SK-N-SH treated with all-trans-retinoic acid at 6 μM for 48 hours (cell line): ENCODE data around the gene NFS1.
A peak's percentile ranks its signal among the peaks of the same experiment; 100 is the strongest.

ENCODE experiments used
- ATAC-seq: fragments of 200-7000 bp; cut with Tn5 transposase; 3 replicates; pipeline ENCODE4 v1.9.1; 2020; ENCODE audit warnings: mild to moderate bottlenecking, moderate library complexity
- ISL1 ChIP-seq: fragments of 250-450 bp; sonication (Bioruptor Pico); IDR thresholded peaks from 2 replicates; pipeline ENCODE4 v2.1.2; 2022; ENCODE audit warnings: mild to moderate bottlenecking, moderate library complexity
- RARB ChIP-seq: fragments of 250-450 bp; sonication (Bioruptor Pico); IDR thresholded peaks from 2 replicates; pipeline ENCODE4 v1.8.0; 2021; ENCODE audit warnings: mild to moderate bottlenecking, moderate library complexity
- SNAI2 ChIP-seq: fragments of 250-450 bp; sonication (Bioruptor Pico); IDR thresholded peaks from 2 replicates; pipeline ENCODE4 v1.5.0; 2020; ENCODE audit warnings: mild to moderate bottlenecking, moderate library complexity
- TCF4 ChIP-seq: fragments of 250-450 bp; sonication (Bioruptor Pico); IDR thresholded peaks from 2 replicates; pipeline ENCODE4 v1.8.0; 2021; ENCODE audit warnings: mild to moderate bottlenecking, moderate library complexity, borderline replicate concordance
- ZC3H10 ChIP-seq: fragments of 250-450 bp; sonication (Bioruptor Pico); IDR thresholded peaks from 2 replicates; pipeline ENCODE4 v1.5.1; 2021; ENCODE audit warnings: mild to moderate bottlenecking, moderate library complexity
- ZFP3 ChIP-seq: fragments of 250-450 bp; sonication (Bioruptor Pico); IDR thresholded peaks from 2 replicates; pipeline ENCODE4 v1.5.0; 2020; ENCODE audit warnings: mild to moderate bottlenecking, moderate library complexity
- ZFP30 ChIP-seq: fragments of 450-650 bp; formaldehyde crosslinking; IDR thresholded peaks from 2 replicates; pipeline ENCODE4 v1.5.0; 2022; ENCODE audit warnings: mild to moderate bottlenecking, moderate library complexity
- ZNF565 ChIP-seq: fragments of 450-650 bp; formaldehyde crosslinking; conservative IDR thresholded peaks from 2 replicates; pipeline ENCODE4 v1.5.0; 2020; ENCODE audit warnings: low read depth, mild to moderate bottlenecking, moderate library complexity
- TF ChIP-seq, protein P1 (sequence below): fragments of 250-450 bp; sonication (Bioruptor Pico); IDR thresholded peaks from 2 replicates; pipeline ENCODE4 v1.5.1; 2020; ENCODE audit warnings: low read depth, mild to moderate bottlenecking, moderate library complexity
- TF ChIP-seq, protein P2 (sequence below): fragments of 250-450 bp; sonication (Bioruptor Pico); IDR thresholded peaks from 2 replicates; pipeline ENCODE4 v1.5.0; 2020; ENCODE audit warnings: mild to moderate bottlenecking, moderate library complexity
- TF ChIP-seq, protein P3 (sequence below): fragments of 250-450 bp; sonication (Bioruptor Pico); IDR thresholded peaks from 2 replicates; pipeline ENCODE4 v1.8.0; 2020; ENCODE audit warnings: mild to moderate bottlenecking, moderate library complexity, borderline replicate concordance
- TF ChIP-seq, protein P4 (sequence below): fragments of 250-450 bp; sonication (Bioruptor Pico); IDR thresholded peaks from 2 replicates; pipeline ENCODE4 v1.5.1; 2021; ENCODE audit warnings: mild to moderate bottlenecking, moderate library complexity

Gene NFS1

DNA sequence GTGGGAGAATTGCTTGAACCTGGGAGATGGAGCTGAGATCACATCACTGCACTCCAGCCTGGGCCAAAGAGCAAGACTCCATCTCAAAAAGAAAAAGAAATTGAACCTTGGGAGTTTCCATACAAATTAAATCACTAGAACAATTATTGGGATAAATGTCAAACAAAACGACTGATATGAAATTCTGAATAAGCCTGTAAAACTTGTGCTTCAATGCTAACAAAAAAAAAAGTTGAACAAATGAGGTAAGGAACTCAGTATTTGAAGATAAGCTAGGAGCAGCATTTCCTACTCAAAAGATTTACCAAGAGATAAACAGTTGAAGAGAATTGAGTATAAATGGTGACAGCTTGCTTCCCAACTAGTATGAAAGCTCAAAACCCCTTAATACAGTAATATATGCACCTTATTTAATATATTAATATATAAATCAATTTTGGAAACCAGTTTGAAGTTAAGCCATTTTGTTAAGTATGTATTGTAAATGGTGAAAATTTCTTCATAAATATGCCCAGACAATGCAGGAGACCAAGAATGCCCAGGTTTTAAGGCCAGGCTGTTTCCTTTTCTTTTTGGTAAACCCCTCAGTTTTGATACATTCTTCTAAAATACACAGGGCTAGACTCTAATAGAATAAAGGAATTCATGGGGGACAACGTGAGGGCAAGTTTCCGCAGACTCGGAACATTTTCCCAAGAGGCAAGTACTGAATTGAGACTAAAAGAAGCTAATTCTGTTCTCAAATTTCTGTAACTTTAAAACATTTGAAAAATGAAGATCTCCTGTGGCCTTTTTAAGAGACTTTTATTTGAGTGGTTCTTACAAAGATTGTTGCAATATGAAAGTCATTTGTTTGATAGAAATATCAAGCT lies 3.9 kb upstream of the NFS1 start:
- TF ChIP-seq ZFP3 (CRISPR knock-in tag), result no peak
- peak; percentile 32; the same call in 1 of the 2 replicates for TF ChIP-seq ZC3H10 (CRISPR knock-in tag)

DNA sequence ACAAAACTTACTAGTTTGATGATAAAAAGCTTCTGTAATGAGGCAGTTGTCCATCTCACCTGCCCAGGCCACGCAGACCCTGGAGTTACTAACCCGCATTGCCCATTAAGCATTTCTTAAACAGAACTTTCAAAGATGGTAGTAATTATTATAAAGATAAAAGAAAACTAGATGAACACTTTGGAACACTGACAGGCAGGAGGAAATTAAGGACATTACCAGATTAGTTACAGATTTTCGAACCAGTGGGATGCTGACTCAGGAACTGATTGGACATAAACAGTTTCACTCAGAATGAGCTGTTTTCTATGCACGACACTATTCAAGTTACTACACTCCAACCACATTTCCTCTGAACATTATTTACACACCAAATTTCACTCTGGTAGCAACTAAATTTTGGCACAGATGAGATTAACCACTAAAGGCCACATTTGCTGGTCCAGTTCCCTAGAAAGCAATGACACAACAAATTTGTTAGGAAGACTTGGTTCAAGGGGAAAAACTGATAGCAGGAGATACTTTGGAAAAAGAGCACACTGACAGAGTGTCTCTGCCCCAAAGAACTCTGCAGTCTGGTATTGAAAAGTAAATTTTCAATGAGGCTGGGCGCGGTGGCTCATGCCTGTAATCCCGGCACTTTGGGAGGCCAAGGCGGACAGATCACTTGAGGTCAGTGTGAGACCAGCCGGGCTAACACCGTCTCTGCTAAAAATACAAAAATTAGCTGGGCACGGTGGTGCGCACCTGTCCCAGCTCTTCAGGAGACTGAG lies 3.1 kb upstream of the NFS1 start:
- TF ChIP-seq, protein P1, sequence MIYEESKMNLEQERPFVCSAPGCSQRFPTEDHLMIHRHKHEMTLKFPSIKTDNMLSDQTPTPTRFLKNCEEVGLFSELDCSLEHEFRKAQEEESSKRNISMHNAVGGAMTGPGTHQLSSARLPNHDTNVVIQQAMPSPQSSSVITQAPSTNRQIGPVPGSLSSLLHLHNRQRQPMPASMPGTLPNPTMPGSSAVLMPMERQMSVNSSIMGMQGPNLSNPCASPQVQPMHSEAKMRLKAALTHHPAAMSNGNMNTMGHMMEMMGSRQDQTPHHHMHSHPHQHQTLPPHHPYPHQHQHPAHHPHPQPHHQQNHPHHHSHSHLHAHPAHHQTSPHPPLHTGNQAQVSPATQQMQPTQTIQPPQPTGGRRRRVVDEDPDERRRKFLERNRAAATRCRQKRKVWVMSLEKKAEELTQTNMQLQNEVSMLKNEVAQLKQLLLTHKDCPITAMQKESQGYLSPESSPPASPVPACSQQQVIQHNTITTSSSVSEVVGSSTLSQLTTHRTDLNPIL (CRISPR knock-in tag), result no peak
- TF ChIP-seq, protein P2, sequence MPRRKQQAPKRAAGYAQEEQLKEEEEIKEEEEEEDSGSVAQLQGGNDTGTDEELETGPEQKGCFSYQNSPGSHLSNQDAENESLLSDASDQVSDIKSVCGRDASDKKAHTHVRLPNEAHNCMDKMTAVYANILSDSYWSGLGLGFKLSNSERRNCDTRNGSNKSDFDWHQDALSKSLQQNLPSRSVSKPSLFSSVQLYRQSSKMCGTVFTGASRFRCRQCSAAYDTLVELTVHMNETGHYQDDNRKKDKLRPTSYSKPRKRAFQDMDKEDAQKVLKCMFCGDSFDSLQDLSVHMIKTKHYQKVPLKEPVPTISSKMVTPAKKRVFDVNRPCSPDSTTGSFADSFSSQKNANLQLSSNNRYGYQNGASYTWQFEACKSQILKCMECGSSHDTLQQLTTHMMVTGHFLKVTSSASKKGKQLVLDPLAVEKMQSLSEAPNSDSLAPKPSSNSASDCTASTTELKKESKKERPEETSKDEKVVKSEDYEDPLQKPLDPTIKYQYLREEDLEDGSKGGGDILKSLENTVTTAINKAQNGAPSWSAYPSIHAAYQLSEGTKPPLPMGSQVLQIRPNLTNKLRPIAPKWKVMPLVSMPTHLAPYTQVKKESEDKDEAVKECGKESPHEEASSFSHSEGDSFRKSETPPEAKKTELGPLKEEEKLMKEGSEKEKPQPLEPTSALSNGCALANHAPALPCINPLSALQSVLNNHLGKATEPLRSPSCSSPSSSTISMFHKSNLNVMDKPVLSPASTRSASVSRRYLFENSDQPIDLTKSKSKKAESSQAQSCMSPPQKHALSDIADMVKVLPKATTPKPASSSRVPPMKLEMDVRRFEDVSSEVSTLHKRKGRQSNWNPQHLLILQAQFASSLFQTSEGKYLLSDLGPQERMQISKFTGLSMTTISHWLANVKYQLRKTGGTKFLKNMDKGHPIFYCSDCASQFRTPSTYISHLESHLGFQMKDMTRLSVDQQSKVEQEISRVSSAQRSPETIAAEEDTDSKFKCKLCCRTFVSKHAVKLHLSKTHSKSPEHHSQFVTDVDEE (CRISPR knock-in tag), result no peak
- 0 out of 2 replicates have a peak, but pooled peaks have one; percentile 7 for TF ChIP-seq ZC3H10 (CRISPR knock-in tag)
- TF ChIP-seq SNAI2 (CRISPR knock-in tag), result no peak
- TF ChIP-seq, protein P3, sequence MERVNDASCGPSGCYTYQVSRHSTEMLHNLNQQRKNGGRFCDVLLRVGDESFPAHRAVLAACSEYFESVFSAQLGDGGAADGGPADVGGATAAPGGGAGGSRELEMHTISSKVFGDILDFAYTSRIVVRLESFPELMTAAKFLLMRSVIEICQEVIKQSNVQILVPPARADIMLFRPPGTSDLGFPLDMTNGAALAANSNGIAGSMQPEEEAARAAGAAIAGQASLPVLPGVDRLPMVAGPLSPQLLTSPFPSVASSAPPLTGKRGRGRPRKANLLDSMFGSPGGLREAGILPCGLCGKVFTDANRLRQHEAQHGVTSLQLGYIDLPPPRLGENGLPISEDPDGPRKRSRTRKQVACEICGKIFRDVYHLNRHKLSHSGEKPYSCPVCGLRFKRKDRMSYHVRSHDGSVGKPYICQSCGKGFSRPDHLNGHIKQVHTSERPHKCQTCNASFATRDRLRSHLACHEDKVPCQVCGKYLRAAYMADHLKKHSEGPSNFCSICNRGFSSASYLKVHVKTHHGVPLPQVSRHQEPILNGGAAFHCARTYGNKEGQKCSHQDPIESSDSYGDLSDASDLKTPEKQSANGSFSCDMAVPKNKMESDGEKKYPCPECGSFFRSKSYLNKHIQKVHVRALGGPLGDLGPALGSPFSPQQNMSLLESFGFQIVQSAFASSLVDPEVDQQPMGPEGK (CRISPR knock-in tag), result peak; percentile 16; the same call in 1 of the 2 replicates
- TF ChIP-seq RARB, result peak; percentile 24; the same call in 1 of the 2 replicates
- TF ChIP-seq, protein P4, sequence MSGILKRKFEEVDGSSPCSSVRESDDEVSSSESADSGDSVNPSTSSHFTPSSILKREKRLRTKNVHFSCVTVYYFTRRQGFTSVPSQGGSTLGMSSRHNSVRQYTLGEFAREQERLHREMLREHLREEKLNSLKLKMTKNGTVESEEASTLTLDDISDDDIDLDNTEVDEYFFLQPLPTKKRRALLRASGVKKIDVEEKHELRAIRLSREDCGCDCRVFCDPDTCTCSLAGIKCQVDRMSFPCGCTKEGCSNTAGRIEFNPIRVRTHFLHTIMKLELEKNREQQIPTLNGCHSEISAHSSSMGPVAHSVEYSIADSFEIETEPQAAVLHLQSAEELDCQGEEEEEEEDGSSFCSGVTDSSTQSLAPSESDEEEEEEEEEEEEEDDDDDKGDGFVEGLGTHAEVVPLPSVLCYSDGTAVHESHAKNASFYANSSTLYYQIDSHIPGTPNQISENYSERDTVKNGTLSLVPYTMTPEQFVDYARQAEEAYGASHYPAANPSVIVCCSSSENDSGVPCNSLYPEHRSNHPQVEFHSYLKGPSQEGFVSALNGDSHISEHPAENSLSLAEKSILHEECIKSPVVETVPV (CRISPR knock-in tag), result peak; percentile 15; the same call in 1 of the 2 replicates

More for the DNA sequence above, 3.9 kb upstream of the NFS1 start:
- no peak for ATAC-seq

DNA sequence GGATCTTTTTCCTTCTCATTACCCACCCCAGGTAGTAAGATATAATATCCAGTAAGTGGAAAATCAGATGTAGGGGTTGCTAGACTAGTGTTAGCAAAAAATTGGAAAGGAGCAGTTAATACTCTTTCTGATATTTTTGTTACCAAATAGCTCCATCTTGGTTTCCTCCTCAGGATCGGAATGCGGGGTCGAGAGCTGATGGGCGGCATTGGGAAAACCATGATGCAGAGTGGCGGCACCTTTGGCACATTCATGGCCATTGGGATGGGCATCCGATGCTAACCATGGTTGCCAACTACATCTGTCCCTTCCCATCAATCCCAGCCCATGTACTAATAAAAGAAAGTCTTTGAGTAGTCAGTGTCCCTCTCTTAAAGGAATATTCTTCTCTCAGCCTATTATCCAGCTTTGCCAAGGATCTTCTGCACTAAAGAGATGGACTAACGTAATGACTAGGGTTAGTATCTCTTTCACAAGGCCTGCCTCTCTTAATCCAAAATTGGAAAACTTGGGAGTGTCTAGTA lies 1.5 kb upstream of the NFS1 start:
- no peak for ATAC-seq
- TF ChIP-seq, protein P2 (CRISPR knock-in tag), result no peak
- no peak for TF ChIP-seq RARB
- no peak for TF ChIP-seq ZFP3 (CRISPR knock-in tag)
- TF ChIP-seq ZNF565, result no peak
- TF ChIP-seq TCF4 (CRISPR knock-in tag), result no peak

More for the DNA sequence above, 3.1 kb upstream of the NFS1 start:
- no peak for ATAC-seq

DNA sequence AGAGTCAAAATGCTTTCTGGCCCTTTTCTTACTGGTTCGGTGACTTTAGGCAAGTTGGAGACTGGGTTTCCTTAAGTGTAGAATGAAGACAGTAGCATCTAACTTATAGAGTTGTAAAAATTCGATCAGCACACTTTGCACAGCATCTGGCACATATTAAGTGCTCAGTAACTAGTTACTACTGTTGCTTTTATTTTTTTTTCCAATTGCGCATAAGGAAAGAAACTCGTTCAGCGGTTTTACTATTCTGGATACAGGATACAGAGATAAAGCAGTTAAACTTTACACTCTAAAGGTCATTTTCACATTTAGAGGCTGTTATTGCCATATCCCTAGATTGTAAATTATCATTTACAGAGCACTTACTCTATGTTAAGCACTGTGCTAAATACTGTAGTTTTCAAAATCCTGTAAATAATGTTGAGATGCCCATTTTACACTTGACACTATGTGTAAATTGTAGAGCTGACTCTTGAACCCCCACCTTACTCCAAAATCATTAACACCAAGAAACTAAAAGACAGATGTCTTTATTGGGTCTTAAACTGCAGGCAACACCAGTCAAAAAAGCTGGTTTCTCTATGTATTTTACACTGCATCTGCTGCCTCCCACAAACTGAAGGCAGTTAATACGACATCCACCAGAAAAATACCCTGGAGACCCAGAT lies 939 bp upstream of the NFS1 start:
- TF ChIP-seq ZNF565 (no peak), ISL1 (CRISPR knock-in tag) (no peak), ZFP30 (no peak)
- TF ChIP-seq, protein P3 (CRISPR knock-in tag), result no peak
- peak; percentile 2 for ATAC-seq
